ENCODE results near the gene COL25A1. TPM values are rescaled to one million over a fixed set of nuclear protein-coding genes. Genes with fewer than 3 reads are reported as not detected.

The COL25A1 gene
- total RNA-seq, 4 donors from 2014 or later, result 2.5 TPM; not detected in 3

GRCh38 chr4:109214622-109215301, 87.7 kb downstream of the COL25A1 start:
- H3K9me3 ChIP-seq, result no peaks in the 10 kb centered on the region
- no peak for DNase-seq
- no peaks in the 10 kb centered on the region for H3K36me3 ChIP-seq
- no peaks in the 10 kb centered on the region for H3K4me1 ChIP-seq
- TF ChIP-seq POLR2A (IDR thresholded peaks at IDR 0.05) (no peak), CTCF (IDR thresholded peaks at IDR 0.05) (no peak)
- no peak overlapping the region for H3K27ac ChIP-seq
- H3K27me3 ChIP-seq, result no peaks in the 10 kb centered on the region
- no peak overlapping the region for H3K4me3 ChIP-seq

- H3K4me3 ChIP-seq, result no peak overlapping the region
- no peaks in the 10 kb centered on the region for H3K4me1 ChIP-seq
- DNase-seq, result no peak
- no peaks in the 10 kb centered on the region for H3K27me3 ChIP-seq
- TF ChIP-seq POLR2A (IDR thresholded peaks at IDR 0.05), result no peak
- TF ChIP-seq CTCF (IDR thresholded peaks at IDR 0.05), result no peak
- H3K9me3 ChIP-seq, result no peaks in the 10 kb centered on the region
- no peak overlapping the region for H3K27ac ChIP-seq
- H3K36me3 ChIP-seq, result no peaks in the 10 kb centered on the region
Measured at GRCh38 chr4:109213056-109213455, 89.4 kb downstream of the COL25A1 start.

- Histone ChIP-seq H3K36me3 (no peaks in the 10 kb centered on the region), H3K4me3 (no peak overlapping the region), H3K4me1 (no peaks in the 10 kb centered on the region), H3K9me3 (no peaks in the 10 kb centered on the region), H3K27ac (no peak overlapping the region), H3K27me3 (no peaks in the 10 kb centered on the region)
- DNase-seq, result no peak
- TF ChIP-seq POLR2A (IDR thresholded peaks at IDR 0.05) (no peak), CTCF (IDR thresholded peaks at IDR 0.05) (no peak)
Measured at GRCh38 chr4:109211671-109212070, 90.8 kb downstream of the COL25A1 start.

GRCh38 chr4:109209647-109210046, 92.8 kb downstream of the COL25A1 start:
- Histone ChIP-seq H3K4me1 (no peaks in the 10 kb centered on the region), H3K4me3 (no peak overlapping the region), H3K9me3 (no peaks in the 10 kb centered on the region), H3K27me3 (no peaks in the 10 kb centered on the region), H3K36me3 (no peaks in the 10 kb centered on the region), H3K27ac (no peak overlapping the region)
- no peak for DNase-seq
- TF ChIP-seq CTCF (IDR thresholded peaks at IDR 0.05) (no peak), POLR2A (IDR thresholded peaks at IDR 0.05) (no peak)

GRCh38 chr4:109207898-109208297, 94.6 kb downstream of the COL25A1 start:
- DNase-seq, result no peak
- TF ChIP-seq CTCF (IDR thresholded peaks at IDR 0.05), result no peak
- TF ChIP-seq POLR2A (IDR thresholded peaks at IDR 0.05), result no peak
- H3K9me3 ChIP-seq, result no peaks in the 10 kb centered on the region
- no peak overlapping the region for H3K4me3 ChIP-seq
- no peaks in the 10 kb centered on the region for H3K27me3 ChIP-seq
- no peak overlapping the region for H3K27ac ChIP-seq
- H3K4me1 ChIP-seq, result no peaks in the 10 kb centered on the region
- H3K36me3 ChIP-seq, result no peaks in the 10 kb centered on the region

GRCh38 chr4:109207061-109207460, 95.4 kb downstream of the COL25A1 start:
- H3K36me3 ChIP-seq, result no peaks in the 10 kb centered on the region
- no peaks in the 10 kb centered on the region for H3K4me1 ChIP-seq
- H3K27me3 ChIP-seq, result no peaks in the 10 kb centered on the region
- no peak for DNase-seq
- TF ChIP-seq POLR2A (IDR thresholded peaks at IDR 0.05), result no peak
- TF ChIP-seq CTCF (IDR thresholded peaks at IDR 0.05), result no peak
- H3K4me3 ChIP-seq, result no peak overlapping the region
- no peak overlapping the region for H3K27ac ChIP-seq
- no peaks in the 10 kb centered on the region for H3K9me3 ChIP-seq
